Measurements from ENCODE around the gene PTBP2. TPM values are rescaled to one million over a fixed set of nuclear protein-coding genes. Genes with fewer than 3 reads are reported as not detected.

Gene PTBP2
- polyA plus RNA-seq, 1 experiment, result 22.4 TPM

DNA sequence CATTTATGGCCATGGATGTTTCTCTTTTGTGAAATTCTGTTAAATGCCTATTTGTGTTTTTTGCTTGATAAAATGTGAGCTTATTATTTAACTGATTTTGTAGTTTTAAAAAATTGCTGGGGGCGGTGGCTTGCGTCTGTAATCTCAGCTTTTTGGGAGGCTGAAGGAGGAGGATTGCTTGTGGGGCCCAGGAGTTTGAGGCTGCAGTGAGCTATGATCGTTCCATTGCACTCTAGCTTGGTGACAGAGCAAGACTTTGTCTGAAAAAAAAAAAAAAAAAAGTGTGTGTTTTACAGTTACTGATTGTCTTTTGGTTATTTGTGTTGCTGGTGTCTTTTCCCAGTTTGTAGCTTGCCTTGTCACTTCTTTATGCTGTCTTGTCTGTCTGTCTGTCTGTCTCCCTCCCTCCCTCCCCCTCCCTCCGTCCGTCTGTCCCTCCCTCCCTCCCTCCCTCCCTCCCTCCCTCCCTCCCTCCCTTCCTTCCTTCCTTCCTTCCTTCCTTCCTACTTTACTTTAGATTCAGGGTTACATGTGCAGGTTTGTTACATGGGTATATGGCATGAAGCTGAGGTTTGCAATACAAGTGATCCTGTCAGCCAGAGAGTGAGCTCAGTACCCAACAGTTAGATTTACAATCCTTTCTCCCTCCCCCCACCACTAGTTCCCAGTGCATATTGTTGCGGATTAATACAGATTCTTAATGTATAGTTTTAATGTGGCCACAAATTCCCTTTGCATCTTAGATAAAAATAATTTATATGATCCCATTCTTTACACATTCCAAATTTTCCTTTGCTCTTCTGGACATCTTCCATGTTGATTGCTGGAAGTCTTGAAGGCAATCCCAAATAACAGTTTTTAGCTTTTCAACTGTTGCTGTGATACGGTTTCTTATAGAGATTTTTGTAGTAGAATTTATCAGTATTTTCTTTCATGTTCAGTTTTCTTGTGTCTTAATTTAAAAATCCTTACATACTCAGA, 25.1 kb downstream of the PTBP2 start:
- DNase-seq (ENCODE audit: low read depth, low spot score), result no peak
- POLR2A ChIA-PET, result no interaction called here
- H3K27me3 ChIP-seq (ENCODE audit: control insufficient read depth, insufficient read depth, low read length), result no peaks in the 10 kb centered on the region
- no peak for TF ChIP-seq CTCF (IDR thresholded peaks at IDR 0.05; ENCODE audit: low read depth, low read length)
- no peak overlapping the region for H3K4me3 ChIP-seq (ENCODE audit: low read depth, low read length)
- CTCF ChIA-PET, result interaction anchor here (0.6 kb wide), 2 partner anchors 79 to 400 kb away, joined by 3 to 4 read pairs; no protein-coding TSS in a partner anchor
- no peak overlapping the region for H3K27ac ChIP-seq (ENCODE audit: low read depth, low read length)
- peaks cover 4% of the 10 kb centered on the region; the same call in 1 of the 2 replicates for H3K9me3 ChIP-seq (ENCODE audit: control insufficient read depth, insufficient read depth, low read length)

DNA sequence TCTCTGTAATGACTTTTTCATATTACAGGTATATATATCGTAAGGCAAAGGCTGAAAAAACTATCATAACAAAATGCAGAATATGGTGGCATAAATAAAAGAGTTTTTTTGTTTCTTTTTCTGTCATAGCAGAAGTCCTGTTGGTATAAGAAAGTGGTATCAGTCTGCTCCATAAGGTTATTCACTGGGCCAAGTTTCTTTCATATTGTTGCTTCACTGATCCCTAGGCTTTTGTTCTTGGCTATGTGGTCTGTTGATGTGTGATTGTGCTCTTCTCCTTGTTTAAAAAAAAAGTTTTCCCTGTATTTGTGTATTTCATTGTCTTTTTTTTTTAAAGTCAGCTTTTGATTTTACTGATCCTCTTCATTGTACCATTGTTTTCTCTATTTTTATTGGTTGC, 26.0 kb downstream of the PTBP2 start:
- no peaks in the 10 kb centered on the region for H3K27me3 ChIP-seq (ENCODE audit: control insufficient read depth, insufficient read depth, low read length)
- CTCF ChIA-PET, result no interaction called here
- H3K9me3 ChIP-seq (ENCODE audit: control insufficient read depth, insufficient read depth, low read length), result peaks cover 4% of the 10 kb centered on the region; the same call in 1 of the 2 replicates
- no peak overlapping the region for H3K27ac ChIP-seq (ENCODE audit: low read depth, low read length)
- H3K4me3 ChIP-seq (ENCODE audit: low read depth, low read length), result no peak overlapping the region
- DNase-seq (ENCODE audit: low read depth, low spot score), result no peak
- TF ChIP-seq CTCF (IDR thresholded peaks at IDR 0.05; ENCODE audit: low read depth, low read length), result no peak
- POLR2A ChIA-PET, result no interaction called here

GRCh38 chr1:96748078-96748477, 26.5 kb downstream of the PTBP2 start:
- no peak for DNase-seq (ENCODE audit: low read depth, low spot score)
- peaks cover under 1% of the 10 kb centered on the region; the same call in 1 of the 2 replicates for H3K9me3 ChIP-seq (ENCODE audit: control insufficient read depth, insufficient read depth, low read length)
- CTCF ChIA-PET, result no interaction called here
- TF ChIP-seq CTCF (IDR thresholded peaks at IDR 0.05; ENCODE audit: low read depth, low read length), result no peak
- POLR2A ChIA-PET, result no interaction called here
- no peak overlapping the region for H3K27ac ChIP-seq (ENCODE audit: low read depth, low read length)
- no peaks in the 10 kb centered on the region for H3K27me3 ChIP-seq (ENCODE audit: control insufficient read depth, insufficient read depth, low read length)
- H3K4me3 ChIP-seq (ENCODE audit: low read depth, low read length), result no peak overlapping the region

DNA sequence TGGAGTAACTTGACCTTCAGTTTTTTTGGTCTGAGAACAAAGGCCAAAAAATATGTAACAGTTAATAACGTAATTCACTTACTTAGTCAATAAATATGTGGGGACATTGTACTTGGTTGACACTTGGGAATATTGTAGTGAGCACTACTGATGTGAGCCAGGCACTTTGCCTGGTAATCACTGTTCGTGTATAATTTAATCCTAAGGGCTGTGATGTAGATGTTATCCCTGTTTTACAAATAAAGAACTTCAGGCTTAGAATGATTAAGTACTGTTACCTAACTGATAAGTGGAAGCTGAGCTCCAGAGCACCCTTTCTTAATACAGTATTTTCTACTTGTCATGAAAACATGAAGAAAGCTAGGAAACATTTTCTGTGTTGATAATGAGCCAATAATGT, 28.0 kb downstream of the PTBP2 start:
- Histone ChIP-seq H3K27ac (ENCODE audit: low read depth, low read length) (no peak overlapping the region), H3K27me3 (ENCODE audit: control insufficient read depth, insufficient read depth, low read length) (no peaks in the 10 kb centered on the region), H3K9me3 (ENCODE audit: control insufficient read depth, insufficient read depth, low read length) (no peaks in the 10 kb centered on the region), H3K4me3 (ENCODE audit: low read depth, low read length) (no peak overlapping the region)
- no peak for TF ChIP-seq CTCF (IDR thresholded peaks at IDR 0.05; ENCODE audit: low read depth, low read length)
- DNase-seq (ENCODE audit: low read depth, low spot score), result no peak
- ChIA-PET POLR2A (no interaction called here), CTCF (no interaction called here)

DNA sequence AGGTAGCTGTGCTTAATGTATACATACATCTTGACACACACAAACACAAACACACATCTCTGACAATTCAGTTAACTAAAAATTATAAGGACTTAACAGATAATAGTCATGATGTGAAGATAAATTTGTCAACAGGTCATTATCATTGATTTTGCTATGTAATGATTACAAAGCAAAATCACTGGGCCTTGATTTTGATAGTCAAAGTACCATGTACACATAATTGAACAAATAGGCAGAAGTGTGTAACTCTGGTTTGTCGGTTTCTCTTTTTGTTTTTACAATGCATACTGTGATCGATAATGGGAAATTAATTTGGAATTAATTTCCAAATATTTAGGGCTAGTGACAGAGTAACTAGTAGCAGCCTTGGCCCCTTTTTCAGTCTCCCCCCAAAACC, 30.8 kb downstream of the PTBP2 start:
- Histone ChIP-seq H3K9me3 (ENCODE audit: control insufficient read depth, insufficient read depth, low read length) (no peaks in the 10 kb centered on the region), H3K27ac (ENCODE audit: low read depth, low read length) (no peak overlapping the region), H3K27me3 (ENCODE audit: control insufficient read depth, insufficient read depth, low read length) (no peaks in the 10 kb centered on the region), H3K4me3 (ENCODE audit: low read depth, low read length) (no peak overlapping the region)
- TF ChIP-seq CTCF (IDR thresholded peaks at IDR 0.05; ENCODE audit: low read depth, low read length), result no peak
- CTCF ChIA-PET, result no interaction called here
- POLR2A ChIA-PET, result interaction anchor here (0.6 kb wide), 1 partner anchor 15 kb away, joined by 3 read pairs; no protein-coding TSS in a partner anchor
- no peak for DNase-seq (ENCODE audit: low read depth, low spot score)

Data from AG04450 (cell line).